Muscle layer of colon (tissue), 2 donors: ENCODE measurements around the gene FAM8A1.

Experiments
- H3K27ac ChIP-seq: one replicate; pipeline ENCODE4 v1.7.0; 2013; ENCODE audit warnings: low read depth, mild to moderate bottlenecking, low read length, moderate library complexity
- H3K27me3 ChIP-seq, 2 donors: one replicate each; pipeline ENCODE4 v1.7.0; 2013; ENCODE audit warnings: low read length in 2 of 2, mild to moderate bottlenecking in 2 of 2; ENCODE audit not compliant: insufficient read depth in 2 of 2, control insufficient read depth in 1 of 2
- H3K36me3 ChIP-seq: one replicate; pipeline ENCODE4 v1.7.0; 2013; ENCODE audit warnings: mild to moderate bottlenecking, low read length; ENCODE audit not compliant: insufficient read depth
- H3K4me1 ChIP-seq: one replicate; pipeline ENCODE4 v1.7.0; 2013; ENCODE audit warnings: mild to moderate bottlenecking, low read length; ENCODE audit not compliant: insufficient read depth
- H3K4me3 ChIP-seq, 2 donors: one replicate each; pipeline ENCODE4 v1.7.0; 2013; ENCODE audit warnings: low read length in 2 of 2, low read depth in 1 of 2, mild to moderate bottlenecking in 1 of 2, moderate library complexity in 1 of 2
- H3K9ac ChIP-seq: one replicate; pipeline ENCODE4 v1.7.0; 2013; ENCODE audit warnings: low read length
- H3K9me3 ChIP-seq: one replicate; pipeline ENCODE4 v1.7.0; 2013; ENCODE audit warnings: mild to moderate bottlenecking, low read length
- donor health status: abdominal sarcoma.
- donor health status: Adenocarcinoma of cecum.

FAM8A1 gene

DNA sequence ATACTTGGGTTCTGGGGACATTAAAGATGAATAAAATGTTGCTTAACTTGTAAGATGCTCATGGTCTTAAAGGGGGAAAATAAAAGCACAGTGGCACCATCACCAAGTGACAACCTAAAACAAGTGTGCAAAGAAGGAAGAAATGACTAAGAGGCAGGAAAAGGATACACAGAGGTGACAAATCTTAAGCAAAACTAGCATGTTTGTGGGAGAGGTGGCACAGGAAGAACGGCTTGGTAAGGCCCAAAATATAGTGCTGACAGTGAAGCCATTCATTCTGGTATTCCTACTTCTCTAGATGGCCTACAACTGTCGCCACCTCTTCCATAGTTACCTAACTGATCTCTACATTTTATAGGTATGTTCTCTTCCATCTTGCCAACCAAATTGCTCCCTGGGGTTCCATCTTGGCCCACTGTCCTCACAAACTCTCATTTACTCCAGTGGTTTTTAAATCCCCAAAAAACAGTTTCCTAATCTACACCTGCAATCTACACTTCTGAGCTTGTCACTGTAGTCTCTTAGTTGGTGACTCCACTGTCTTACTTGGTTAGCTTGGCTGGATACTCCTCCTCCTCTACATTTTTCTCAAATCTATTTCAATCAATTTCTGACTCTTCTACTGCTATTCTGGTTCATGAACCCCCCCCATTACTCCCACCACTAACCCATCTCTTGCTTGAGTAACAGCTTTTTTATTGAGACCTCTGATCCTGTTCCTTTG, 33.5 kb downstream of the FAM8A1 start:
- H3K9ac ChIP-seq = no peak overlapping the region
- no peaks in the 10 kb centered on the region for H3K4me1 ChIP-seq
- no peaks in the 10 kb centered on the region for H3K27me3 ChIP-seq
- no peak overlapping the region for H3K4me3 ChIP-seq
- peaks cover 35% of the 10 kb centered on the region for H3K36me3 ChIP-seq
- no peak overlapping the region for H3K27ac ChIP-seq
- no peaks in the 10 kb centered on the region for H3K9me3 ChIP-seq

DNA sequence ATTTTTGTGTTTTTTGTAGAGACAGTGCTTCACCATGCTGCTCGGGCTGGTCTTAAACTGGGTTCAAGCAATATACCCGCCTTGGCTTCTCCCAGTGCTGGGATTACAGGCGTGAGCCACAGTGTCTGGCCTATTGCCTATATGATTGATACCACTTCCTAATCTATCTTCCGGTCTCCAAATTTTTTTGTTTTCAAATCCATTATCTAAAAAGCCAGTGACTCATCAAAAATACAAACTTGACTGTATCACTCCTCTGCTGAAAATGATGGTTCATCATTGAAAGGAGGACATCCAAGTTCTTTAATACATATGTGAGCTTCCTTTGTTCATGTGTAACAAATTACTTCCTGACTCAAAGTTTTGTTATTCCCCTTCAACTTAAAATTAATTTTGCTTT, 35.5 kb downstream of the FAM8A1 start:
- no peaks in the 10 kb centered on the region for H3K27me3 ChIP-seq
- no peaks in the 10 kb centered on the region for H3K4me1 ChIP-seq
- no peak overlapping the region for H3K9ac ChIP-seq
- H3K36me3 ChIP-seq = peaks cover 34% of the 10 kb centered on the region
- H3K27ac ChIP-seq = no peak overlapping the region
- no peaks in the 10 kb centered on the region for H3K9me3 ChIP-seq
- H3K4me3 ChIP-seq = no peak overlapping the region

- H3K9me3 ChIP-seq = no peaks in the 10 kb centered on the region
- no peak overlapping the region for H3K27ac ChIP-seq
- H3K9ac ChIP-seq = no peak overlapping the region
- no peak overlapping the region for H3K4me3 ChIP-seq
- peaks cover 35% of the 10 kb centered on the region for H3K36me3 ChIP-seq
- no peaks in the 10 kb centered on the region for H3K27me3 ChIP-seq
- H3K4me1 ChIP-seq = no peaks in the 10 kb centered on the region
Observed at GRCh38 chr6:17638212-17638715, 38.2 kb downstream of the FAM8A1 start.

DNA sequence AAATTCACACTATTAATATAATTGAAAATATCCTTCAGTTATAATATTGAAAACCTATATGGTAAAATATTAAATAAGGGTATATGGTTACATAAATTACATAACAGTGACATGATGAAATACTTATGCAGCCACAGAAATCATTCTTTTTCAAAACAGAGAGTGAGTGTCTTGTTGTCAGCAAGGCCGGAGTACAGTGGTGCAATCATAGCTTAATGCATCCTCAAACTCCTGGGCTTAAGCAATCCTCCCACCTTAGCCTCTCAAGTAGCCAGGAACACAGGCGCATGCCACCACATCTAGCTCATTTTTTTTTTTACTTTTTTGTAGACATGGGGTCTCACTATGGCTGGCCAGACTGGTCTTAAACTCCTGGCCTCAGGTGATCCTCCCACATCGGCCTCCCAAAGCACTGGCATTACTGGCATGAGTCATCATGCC, 40.4 kb downstream of the FAM8A1 start:
- no peak overlapping the region for H3K4me3 ChIP-seq
- H3K4me1 ChIP-seq = no peaks in the 10 kb centered on the region
- H3K27ac ChIP-seq = no peak overlapping the region
- no peaks in the 10 kb centered on the region for H3K9me3 ChIP-seq
- H3K36me3 ChIP-seq = peaks cover 43% of the 10 kb centered on the region
- no peaks in the 10 kb centered on the region for H3K27me3 ChIP-seq
- no peak overlapping the region for H3K9ac ChIP-seq

- H3K4me1 ChIP-seq = no peaks in the 10 kb centered on the region
- H3K27ac ChIP-seq = no peak overlapping the region
- H3K9me3 ChIP-seq = no peaks in the 10 kb centered on the region
- peaks cover 37% of the 10 kb centered on the region for H3K36me3 ChIP-seq
- H3K9ac ChIP-seq = no peak overlapping the region
- H3K27me3 ChIP-seq = no peaks in the 10 kb centered on the region
- no peak overlapping the region for H3K4me3 ChIP-seq
Observed at GRCh38 chr6:17648745-17649144, 48.6 kb downstream of the FAM8A1 start.

DNA sequence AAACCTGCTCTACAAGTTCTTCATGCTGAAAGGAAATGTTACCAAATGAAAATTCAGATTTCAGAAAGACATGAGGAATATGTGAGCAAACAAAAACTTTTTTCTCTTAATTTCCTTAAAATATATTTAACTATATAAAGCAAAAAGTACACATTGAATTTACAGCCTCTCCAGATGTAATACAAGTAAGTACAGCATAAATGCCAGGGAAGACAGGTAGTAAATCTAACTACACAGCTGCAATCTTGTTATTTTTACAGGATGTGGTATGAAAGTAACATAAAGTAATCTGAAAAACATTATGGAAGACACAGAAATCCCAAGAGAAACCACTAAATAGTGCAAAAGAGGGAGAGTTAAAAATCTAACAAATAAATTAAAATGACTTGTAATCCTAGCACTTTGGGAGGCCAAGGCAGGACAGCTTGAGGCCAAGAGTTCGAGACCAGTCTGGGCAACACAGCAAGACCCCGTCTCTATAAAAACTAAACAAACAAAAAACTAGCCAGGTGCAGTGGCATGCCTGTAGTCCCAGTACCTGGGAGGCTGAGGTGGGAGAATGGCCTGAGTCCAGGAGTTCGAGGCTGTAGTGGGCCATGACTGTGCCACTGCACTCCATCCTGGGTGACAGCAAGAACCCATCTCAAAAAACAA, 50.7 kb downstream of the FAM8A1 start:
- Histone ChIP-seq H3K4me1 (no peaks in the 10 kb centered on the region), H3K27ac (no peak overlapping the region), H3K9ac (no peak overlapping the region), H3K9me3 (no peaks in the 10 kb centered on the region), H3K27me3 (no peaks in the 10 kb centered on the region), H3K36me3 (peaks cover 29% of the 10 kb centered on the region), H3K4me3 (no peak overlapping the region)

DNA sequence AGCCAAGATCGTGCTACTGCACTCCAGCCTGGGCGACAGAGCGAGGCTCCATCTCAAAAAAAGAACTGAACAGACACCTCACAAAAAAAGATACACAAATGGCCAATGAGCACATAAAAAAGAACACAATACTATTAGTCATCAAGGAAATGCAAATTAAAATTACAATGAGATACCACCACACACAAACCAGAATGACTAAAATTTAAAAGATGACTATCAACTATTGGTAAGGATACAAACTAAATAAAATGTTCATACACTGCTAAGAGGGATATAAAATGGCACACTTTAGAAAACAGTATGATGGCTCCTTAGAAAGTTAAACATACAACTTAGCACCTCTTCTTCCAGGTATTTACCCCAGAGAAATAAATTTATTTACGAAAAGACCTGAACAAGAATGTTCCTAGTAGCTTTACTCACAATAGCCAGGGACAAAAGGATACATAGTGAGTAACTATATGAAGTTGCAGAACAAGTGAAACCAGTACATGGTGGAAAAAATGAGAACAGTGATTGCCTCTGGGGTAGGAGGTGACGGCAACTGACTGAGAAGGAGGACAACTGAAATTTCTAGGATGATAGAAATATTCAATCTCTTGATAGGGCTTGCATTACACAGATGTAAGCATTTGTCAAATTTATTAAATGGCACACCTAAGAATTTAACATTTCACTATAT, 53.2 kb downstream of the FAM8A1 start:
- no peak overlapping the region for H3K27ac ChIP-seq
- H3K27me3 ChIP-seq = no peaks in the 10 kb centered on the region
- no peak overlapping the region for H3K9ac ChIP-seq
- H3K4me3 ChIP-seq = no peak overlapping the region
- peaks cover 16% of the 10 kb centered on the region for H3K36me3 ChIP-seq
- H3K4me1 ChIP-seq = no peaks in the 10 kb centered on the region
- no peaks in the 10 kb centered on the region for H3K9me3 ChIP-seq

DNA sequence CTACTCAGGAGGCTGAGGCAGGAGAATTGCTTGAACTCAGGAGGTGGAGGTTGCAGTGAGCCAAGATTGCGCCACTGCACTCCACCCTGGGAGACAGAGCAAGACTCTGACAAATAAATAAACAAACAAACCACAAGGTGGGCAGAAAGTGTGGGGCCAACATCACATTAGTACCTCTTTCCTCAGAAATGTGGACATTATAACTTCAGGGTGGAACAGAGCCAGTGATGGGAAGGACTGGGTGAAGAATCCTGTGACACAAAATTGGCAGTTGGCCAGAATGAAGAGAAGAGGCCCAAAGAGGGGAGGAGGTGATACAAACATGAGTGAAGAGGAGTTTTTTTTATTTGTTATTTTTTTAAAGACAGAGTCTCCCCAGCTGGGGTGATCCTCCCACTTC, 56.0 kb downstream of the FAM8A1 start:
- Histone ChIP-seq H3K36me3 (peaks cover 25% of the 10 kb centered on the region), H3K9me3 (no peaks in the 10 kb centered on the region), H3K27ac (no peak overlapping the region), H3K4me1 (no peaks in the 10 kb centered on the region), H3K4me3 (no peak overlapping the region), H3K27me3 (no peaks in the 10 kb centered on the region), H3K9ac (no peak overlapping the region)

DNA sequence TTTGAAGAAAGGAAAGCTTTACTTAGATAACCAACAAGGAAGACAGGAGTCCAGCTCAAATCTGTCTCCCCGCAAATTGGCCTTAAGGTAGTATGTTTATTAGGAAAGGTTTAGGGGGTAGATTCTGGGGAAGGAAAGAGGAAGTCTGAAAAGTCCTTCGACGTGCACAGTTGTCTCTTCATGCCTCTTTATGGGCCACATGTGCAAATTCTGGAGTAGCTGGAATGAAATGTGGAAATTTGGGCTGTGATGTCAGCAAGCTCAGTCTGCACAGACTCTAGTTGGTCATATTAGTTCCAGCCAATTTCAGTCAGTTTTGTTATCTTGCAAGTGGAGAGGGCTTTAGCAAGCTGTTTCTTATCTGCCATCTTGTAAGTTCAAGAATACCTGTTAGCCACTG, 56.5 kb downstream of the FAM8A1 start:
- Histone ChIP-seq H3K9ac (no peak overlapping the region), H3K27ac (no peak overlapping the region), H3K9me3 (no peaks in the 10 kb centered on the region), H3K4me3 (no peak overlapping the region), H3K36me3 (peaks cover 30% of the 10 kb centered on the region), H3K4me1 (no peaks in the 10 kb centered on the region), H3K27me3 (no peaks in the 10 kb centered on the region)
